ENCODE results near the gene LRRC27. TPM values are rescaled to one million over a fixed set of nuclear protein-coding genes. Genes with fewer than 3 reads are reported as not detected.

LRRC27 gene
- total RNA-seq, 1 donor from 2014 or later: 3.9 TPM

DNA sequence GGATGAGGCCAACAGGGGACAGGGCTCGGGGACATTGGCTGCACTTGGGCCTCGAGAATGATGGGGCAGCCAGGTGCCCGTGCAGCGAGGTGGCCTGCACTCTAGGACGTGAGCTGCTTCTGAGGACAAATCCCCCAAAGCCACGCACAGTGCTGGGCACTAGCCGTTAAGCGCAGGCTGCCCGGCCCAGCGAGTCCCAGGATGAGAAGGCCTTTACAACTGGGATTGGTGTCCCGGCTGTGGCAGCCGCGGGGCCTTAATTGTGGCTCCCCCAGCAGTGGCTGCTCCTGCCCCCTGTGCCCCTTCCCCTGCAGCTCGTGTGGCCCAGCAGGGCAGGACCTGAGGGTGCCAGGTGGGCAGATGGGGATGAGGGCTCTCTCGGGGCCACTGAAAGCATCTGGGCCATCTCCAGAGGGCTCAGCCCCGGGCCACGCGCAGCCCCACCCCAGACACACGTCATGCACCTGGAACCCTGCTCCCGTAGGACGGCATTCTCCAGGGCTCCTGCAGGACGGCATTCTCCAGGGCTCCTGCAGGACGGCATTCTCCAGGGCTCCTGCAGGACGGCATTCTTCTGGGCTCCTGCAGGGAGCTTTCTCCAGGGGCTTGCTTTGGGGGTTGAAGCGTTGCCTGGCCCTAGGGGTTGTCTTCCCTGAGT is 71.6 kb downstream of the LRRC27 start:
- ATAC-seq: peak; percentile 53

DNA sequence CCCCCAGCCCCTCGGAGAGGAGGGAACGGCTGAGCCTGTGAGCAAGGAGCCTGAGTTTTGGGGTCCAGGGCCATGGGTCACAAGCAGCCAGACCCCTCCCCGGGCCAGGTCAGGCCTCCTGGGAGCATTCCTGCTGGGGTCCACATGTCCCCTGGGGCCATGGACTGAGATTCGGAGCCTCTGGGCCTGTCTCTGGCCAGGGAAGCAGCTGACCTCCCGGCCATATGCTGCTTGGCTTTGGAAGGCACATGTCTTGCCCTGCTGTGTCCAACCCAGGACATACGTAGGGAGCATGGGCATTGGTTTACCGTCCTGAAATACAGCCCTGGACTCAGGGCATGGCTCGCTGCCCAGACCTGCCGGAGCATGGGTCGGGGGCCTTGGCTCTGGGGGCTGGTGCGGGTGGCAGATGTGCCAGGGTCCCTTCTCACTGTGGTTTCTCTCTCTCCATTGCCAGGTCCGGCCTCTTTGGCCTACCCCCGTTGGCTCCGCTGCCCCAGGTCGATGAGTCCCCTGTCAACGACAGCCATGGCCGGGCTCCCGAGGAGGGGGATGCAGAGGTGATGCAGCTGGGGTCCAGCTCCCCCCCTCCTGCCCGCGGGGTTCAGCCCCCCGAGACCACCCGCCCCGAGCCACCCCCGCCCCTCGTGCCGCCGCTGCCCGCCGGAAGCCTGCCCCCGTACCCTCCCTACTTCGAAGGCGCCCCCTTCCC is 72.3 kb downstream of the LRRC27 start:
- ATAC-seq: no peak

DNA sequence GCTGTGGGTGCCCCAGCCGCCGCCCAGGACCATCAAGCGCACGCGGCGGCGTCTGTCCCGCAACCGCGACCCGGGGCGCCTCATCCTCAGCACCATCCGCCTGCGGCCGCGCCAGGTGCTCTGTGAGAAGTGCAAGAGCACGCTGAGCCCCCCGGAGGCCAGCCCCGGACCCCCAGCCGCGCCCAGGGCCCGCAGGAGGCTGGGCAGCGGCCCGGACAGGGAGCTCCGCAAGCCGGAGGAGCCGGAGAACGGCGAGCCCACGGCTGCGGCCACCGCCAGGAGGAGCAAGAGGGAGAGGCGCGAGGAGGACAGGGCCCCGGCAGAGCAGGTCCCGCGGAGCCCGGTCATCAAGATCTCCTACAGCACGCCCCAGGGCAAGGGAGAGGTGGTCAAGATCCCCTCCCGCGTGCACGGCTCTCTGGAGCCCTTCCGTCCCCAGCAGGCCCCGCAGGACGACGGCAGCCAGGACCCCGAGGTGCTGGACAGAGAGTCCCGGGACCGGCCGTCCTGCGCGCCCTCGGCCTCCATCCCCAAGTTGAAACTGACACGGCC is 73.0 kb downstream of the LRRC27 start:
- ATAC-seq: no peak

DNA sequence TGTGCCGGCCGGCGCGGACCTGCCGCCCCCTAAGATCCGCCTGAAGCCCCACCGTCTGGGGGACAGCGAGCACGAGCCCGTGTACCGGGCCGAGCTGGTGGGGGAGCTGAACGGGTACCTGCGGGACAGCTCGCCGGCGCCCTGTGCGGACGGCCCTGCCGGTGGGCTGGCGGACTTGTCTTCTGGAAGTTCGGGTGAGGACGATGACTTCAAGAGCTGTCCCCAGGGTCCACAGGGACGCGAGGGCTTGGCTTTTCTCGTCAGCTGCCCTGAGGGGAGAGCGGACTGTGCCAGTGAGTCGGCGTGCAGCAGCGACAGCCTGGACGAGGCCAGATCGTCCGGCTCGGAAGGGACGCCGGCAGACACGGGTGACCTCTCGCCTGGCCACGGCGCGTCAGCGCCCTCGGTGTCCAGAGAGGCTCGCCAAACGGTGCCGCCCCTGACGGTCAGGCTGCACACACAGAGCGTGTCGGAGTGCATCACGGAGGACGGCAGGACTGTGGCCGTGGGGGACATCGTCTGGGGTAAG is 73.5 kb downstream of the LRRC27 start:
- ATAC-seq: no peak

DNA sequence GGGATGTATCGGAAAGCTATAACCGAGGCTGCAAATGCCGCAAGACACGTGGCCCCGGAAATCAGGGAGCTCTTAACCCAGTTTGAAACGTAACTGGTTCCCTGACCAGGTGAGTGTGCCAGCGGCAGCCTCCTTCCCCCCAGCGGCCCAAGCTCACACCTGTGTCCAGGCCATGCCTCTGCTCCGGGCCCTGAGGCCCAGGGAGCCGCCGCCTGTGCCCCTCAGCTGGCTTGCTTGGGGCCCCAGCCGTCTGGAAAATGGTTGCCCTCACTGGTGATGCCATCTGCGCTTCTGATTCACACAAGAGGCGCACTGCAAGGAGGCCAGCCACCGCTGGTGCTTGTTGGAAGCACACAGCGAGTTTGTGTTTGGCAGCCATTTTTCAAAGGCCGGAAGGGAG is 74.2 kb downstream of the LRRC27 start:
- ATAC-seq: no peak

DNA sequence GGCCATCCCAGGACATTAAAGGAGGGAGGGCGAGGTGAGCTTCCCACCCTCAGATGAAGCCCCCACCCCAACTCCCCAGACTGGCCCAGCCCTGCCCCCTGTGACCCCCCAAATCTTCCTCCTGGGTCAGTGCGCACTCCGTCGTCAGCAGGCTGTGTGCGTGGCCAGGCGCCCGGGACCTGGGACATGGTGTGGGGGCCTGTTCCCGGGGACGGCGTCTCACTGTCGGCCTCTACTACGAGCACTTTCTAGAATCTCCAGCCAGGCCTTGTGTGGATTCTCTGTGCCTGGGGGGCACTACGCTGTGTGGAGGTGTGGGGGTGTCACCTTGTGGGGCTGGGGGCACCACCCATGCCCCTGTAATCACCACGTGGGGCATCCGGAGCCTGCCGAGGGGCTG is 74.8 kb downstream of the LRRC27 start:
- no peak for ATAC-seq

DNA sequence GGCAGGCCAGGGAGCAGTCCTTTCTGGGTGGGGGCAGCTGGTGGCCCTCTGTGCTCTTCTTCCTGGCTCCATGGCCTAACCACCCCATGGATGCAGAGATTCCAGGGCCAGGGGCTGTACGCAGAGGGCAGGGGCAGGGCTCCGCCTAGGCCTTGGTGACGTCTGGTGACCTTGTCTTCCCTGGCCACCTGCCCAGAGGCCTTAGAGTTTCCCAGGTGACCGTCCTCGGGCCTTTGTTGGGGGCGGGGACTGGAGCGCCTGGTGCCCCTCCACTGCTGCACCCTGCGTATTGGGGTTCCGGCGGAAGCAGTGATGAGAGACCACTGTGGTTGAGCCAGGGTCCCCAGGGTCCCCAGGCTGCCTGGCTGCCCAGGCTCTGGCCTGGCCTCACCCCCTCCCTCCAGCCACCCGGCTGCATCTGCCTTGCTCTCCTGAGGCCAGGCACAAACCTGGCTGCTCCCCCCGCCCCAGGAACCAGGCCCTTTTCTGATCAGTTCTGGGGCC is 75.3 kb downstream of the LRRC27 start:
- peak; percentile 20 for ATAC-seq

DNA sequence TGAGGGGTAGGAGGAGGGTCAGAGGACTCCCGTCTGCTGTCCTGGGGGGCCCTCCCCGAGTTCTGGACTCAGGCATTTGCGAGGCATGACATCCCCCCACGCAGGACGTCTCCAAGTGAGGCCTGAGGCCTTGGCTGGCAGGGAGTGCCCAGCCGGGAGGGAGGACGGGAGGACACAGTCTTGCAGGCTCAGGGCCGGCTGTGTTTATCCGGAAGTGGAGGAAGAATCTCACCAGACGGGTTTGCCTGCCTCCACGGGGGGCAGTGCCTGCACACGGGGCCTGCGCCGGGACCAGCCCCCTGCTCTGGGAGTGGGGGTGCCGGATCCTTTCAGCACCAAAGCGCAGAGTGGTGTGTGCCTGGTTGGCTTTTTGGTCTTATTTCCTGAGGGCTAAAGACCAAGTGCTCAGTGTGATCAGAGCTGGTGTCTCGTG is 75.9 kb downstream of the LRRC27 start:
- ATAC-seq: peak; percentile 79

DNA sequence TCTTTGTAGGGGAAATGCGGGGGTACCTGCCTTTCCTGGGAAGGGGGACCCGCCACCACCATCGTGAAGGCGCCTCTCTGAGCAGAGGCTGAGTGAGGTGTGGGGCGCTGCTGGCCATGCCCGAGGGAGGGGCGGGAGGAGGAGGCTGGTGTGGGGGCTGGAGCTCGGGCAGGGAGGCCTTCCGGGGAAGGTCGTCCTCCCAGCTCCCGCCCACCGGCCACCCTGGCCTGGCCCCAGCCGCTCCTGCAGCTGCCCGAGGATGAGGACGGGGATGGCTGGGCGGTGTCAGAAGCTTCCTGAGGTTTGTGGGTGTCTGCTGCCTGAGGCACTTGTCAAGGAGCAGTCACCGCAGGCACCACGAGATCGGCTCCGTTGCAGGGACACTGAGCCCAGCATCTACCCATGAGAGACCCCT is 76.4 kb downstream of the LRRC27 start:
- peak; percentile 33 for ATAC-seq

DNA sequence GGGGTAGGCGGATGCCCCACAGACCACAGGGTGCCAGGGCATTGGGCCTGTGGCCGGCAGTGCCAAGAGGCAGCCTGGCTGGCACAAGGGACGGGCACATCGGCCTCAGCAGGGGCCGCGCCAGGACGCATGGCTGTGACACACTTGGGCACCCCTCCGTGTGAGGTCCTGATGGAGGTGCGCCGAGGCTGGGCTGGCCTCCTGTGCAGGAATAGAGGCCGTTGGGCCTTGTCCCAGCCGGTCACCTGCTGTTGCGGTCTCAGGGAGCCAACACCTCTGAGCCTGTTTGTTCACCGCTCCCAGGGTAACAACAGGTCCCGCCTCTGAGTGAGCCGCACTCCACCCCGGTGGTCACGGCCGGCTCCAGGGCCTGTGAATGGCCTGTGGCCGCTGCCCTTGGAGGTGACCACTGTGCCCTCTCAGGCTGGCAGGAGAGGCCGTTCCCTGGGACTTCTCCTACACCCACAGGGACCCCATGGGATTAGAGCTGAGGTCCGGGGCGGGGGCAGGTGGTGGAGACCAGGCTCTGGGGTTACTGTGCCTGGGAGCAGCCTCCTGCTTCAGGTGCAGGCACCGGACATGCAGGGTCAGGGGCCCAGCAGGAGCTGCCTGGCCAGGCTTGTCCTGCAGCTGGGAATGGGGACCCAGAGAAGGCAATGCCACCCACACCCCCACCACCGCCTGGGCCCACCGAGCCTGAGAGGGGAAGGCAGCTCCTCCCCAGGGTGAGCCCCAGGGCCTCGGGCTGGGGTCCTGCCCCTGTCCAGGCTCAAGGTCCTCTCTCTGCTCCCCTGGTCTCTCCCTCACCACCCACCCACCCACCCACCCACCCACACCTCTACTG is 77.1 kb downstream of the LRRC27 start:
- no peak for ATAC-seq

DNA sequence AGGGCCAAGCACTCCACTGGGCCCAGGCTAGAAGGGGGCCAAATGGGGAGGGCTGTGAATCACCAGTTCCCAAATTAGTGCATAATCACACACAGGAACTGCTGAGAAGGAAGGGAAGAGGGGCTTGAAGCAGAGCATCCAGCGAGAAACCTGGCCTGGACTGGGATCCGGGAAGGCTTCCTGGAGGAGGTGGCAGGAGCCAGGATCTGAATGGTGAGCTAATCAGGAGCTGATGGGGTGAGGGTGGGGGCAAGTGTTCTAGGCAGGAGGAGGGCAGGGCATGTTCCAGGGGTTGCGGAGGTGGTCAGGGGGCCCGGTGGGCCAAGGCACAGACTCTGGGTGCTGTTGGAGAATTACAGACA is 77.7 kb downstream of the LRRC27 start:
- ATAC-seq: no peak

DNA sequence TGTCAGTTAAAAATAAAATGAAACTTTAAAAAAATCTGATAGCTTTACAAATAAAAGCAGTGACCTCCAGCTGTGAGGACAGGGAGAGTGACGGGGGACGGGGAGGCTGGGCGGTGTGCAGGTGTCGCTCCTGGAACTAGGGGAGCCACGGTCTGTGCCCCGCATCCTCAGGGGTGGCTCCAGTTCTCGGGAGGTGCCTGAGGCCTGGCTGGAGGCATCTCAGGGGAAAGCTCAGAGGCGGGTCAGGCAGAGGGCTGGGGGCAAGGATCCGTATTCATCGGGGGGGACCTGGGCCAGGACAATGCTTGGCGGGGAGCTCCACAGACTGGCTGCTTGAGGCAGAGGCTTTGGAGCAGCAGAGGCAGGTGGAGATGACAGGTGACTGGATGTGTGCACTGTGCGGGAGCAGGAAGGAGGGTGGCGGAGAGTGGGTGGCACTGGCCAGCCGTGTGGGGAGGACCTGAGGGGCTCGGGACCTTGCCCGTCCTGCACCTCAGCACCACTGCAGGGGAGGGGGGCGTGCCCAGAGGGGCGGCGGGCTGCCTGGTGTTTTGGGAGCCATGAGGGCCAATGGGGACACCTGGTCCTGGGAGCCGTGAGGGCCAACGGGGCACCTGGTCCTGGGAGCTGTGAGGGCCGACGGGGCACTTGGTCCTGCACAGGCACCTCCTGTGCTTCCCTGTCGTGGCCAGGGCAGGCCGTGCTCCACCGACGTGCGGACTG is 78.2 kb downstream of the LRRC27 start:
- ATAC-seq: no peak

DNA sequence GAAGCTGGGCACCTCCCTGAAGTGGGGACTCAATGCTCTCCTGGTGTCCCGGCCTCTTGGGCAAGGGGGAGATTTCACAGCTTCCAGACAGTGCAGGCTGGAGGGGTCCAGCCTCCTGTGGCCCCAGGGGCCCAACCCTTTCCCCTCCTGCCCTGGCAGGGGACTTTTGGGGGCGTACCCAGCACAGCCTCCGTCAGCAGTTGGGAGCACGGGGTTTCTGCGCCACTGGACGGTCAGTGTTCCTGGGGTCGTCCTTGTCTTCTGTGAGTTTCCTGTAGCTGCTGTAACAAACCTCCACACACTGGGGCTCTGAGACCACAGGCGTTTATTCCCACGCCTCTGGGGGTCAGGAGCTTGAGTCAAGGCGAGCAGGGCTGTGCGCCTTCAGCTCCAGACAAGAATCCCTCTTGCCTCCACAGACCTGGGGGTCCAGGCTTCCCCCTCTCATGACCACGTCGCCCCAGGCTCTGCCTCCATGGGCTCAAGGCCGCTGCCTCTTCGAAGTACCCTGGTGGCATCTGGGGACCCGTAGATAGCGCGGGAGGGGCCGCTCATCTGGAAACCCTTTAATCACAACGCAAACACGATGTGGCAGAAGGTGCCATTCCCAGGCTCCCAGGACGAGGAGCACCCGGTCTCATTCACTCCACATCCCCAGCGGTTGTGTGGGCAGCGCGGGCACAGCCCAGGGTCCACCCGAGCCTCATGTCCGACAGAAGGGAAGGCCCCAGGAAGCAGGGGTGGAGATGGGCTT is 79.0 kb downstream of the LRRC27 start:
- ATAC-seq: no peak

DNA sequence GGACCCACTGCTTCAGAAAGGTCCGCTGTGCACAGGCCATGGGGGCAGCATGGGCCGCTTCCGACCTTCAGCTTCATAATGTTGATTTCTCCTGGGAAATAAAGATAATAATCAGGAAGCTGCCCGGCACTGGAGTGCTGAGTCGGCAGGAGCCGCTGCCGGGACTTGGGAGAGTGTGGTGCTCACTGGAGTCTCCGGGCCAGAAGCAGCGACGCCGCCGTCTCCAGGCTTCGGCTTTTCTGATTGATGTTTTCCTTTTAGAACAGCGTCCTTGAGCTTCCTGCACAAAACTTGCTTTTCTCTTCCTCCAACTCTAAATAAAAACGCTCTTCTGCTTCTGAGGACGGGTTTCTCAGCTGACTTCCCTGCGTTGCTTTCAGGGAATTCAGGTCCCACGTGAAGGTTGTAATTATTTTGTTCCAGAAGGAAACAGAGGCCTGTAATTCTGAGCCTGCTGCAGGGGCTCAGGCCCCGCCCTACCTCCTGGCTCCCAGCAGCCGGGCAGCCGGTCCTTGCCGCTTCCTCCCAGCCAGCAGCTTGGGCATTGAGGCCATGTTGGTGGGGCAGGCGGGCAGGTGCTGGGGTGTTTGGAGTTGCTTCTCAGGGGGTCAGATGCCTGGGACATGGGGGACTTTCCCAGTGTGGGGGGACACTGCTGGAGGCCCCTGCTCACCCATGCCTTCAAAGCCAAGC is 79.7 kb downstream of the LRRC27 start:
- no peak for ATAC-seq

DNA sequence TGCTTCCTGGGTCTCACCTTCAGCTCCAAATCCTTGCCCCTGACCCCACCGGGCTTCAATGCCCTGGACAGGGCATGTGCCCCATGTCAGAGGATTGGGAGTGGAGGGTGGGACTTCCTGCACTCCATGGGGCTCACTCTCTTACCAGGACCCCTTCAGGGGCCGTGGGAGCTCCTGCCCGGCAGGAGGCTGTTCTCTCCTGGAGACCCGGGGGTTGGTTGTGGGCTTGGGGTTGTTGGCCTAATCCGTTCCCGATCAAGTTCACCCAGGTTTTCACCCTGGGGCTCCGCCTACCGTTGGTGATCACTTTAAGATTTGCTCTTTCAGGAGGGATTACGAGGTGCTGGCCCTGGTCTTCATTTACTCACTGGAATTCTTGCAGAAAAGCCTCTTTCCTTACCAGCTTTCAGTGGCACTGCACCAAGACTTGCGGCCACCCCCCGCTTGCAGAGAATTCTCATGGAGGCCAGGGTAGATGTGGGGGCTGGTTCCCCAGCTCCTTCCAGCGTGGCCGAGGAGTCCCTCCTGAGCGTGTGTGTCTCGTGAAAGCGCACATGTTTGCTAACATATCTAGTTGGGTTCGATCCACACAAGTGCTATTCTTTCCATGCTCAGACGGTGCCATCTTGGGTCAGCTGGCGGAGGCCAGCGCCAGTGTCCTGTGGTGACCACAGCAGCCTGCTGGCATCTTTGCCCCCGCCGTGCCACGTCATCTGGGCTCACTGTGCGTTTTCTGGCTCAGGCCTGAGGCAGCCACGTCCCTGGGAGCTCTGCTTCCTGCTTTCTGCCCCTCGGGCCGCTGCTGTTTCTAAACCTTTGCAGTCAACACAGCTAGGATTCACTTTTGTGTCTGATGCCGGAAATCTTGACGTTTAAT is 80.6 kb downstream of the LRRC27 start:
- ATAC-seq: no peak

DNA sequence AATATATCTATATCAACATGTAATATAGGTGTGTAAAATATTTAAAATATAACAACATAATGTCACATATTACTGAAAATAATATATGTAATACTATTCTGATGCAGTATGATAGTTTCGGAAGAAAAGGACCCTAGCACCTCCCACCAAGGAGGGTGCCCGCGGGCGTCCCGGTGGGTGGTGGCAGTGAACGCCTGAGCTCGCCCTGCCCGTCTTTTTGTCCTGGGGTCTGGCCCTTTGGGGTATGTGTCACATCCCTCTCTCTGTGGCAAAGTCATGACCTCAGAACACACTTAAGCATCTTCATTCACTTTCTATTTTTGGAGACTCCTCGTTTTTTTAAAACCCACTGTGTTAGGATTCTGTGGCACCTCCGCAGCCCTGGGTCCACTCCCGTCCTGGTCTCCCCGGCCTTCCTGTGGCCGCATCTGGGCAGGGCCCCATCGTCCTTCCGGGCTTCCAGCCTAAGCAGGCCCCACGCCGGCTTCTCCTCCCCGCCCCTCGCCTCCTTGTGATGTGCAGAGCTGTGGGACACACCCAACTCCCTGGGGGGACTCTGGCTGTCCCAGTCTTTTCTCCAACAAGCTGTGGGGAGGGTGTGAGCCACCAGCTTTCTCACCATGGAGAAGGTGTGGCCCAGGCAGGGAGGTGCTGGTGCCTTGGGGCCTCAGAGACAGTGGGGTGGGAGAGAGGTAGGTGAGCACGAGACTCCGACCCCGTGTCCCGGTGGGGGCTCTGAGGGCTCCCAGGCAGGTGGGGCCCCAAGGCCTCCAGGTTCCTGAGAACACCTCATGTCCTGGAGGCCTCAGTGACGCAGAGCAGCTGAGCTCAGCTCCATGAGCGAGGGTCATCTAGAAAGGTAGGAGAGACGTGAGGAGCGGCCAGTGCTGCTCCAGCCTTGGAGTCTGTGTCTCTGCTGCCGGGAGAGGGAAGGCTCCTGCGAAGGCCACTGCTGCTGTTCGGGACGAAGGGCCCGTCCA is 81.5 kb downstream of the LRRC27 start:
- ATAC-seq: peak; percentile 58

DNA sequence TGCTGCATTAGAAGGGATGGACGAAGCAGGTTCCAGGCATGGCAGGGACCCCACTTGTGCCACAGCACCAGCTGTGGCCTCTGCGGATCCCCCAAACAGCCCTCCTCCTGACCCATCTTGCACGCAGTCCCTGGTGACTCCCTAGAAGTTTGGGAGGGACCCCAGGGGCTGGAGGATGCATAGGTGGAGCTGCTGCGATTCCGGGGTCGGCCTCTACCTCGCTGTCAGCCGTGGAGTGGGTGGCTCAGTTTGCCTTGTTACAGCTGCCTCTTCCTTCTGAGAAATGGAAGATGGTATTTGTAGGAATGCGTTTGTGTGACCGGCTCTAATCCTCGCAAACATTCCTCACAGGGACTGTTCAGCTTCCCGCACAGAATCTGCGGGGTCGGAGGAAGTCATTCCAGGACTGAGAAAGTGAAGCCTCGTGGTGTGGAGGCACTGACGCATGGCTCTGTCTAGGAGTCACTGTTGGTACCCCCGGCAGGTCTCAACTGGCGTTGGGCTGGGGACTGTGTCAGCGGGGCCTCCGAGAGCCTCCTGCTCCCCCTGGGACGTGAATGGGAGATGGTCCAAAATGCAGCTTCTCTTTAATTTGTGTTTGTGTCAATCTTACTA is 82.5 kb downstream of the LRRC27 start:
- ATAC-seq: no peak

DNA sequence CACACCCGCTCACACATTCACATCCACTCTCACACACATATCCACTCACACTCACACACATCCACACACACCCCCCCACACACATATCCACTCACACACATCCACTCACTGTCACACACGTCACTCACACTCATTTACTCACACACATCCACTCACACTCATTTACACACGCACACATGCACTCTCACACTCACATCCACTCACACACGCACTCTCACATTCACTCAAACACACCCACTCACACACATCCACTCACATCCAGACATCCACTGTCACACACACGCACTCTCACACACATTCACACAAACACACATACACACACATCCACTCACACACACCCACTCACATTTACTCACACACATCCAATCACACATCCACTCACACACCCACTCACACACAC is 83.3 kb downstream of the LRRC27 start:
- no peak for ATAC-seq

All from esophagus mucosa (tissue), 1 donor.